Immature natural killer cell (primary cell): ENCODE data around the gene TGFBR3L. TPM values are rescaled to one million over a fixed set of nuclear protein-coding genes. Genes with fewer than 3 reads are reported as not detected.

Experiments
- DNase-seq, 3 donors: peaks; one replicate each; pipeline ENCODE4 v3.0.0; 2022; ENCODE audit warnings: mixed read lengths in 1 of 3
- H3K27ac Mint-ChIP-seq, 6 donors: one replicate each; pipeline ENCODE4 v1.8.0; 2020; ENCODE audit warnings: mixed read lengths in 6 of 6, mild to moderate bottlenecking in 5 of 6, inconsistent platforms in 4 of 6, moderate library complexity in 3 of 6
- H3K27me3 Mint-ChIP-seq, 3 donors: one replicate each; pipeline ENCODE4 v1.8.0; 2020 to 2021; ENCODE audit warnings: low read depth in 3 of 3, mild to moderate bottlenecking in 3 of 3, mixed read lengths in 3 of 3, moderate library complexity in 3 of 3, inconsistent platforms in 1 of 3
- H3K36me3 Mint-ChIP-seq, 3 donors: one replicate each; pipeline ENCODE4 v1.8.0; 2020; ENCODE audit warnings: mixed read lengths in 3 of 3, inconsistent platforms in 2 of 3, mild to moderate bottlenecking in 2 of 3
- H3K4me1 Mint-ChIP-seq, 2 donors: one replicate each; pipeline ENCODE4 v1.8.0; 2020; ENCODE audit warnings: inconsistent platforms in 2 of 2, mild to moderate bottlenecking in 2 of 2, mixed read lengths in 2 of 2, moderate library complexity in 1 of 2
- H3K4me3 Mint-ChIP-seq, 5 donors: one replicate each; pipeline ENCODE4 v1.8.0; 2020; ENCODE audit warnings: mild to moderate bottlenecking in 5 of 5, mixed read lengths in 5 of 5, inconsistent platforms in 3 of 5, moderate library complexity in 3 of 5
- H3K9me3 Mint-ChIP-seq, 6 donors: one replicate each; pipeline ENCODE4 v1.8.0; 2020; ENCODE audit warnings: mild to moderate bottlenecking in 6 of 6, mixed read lengths in 6 of 6, inconsistent platforms in 4 of 6, moderate library complexity in 3 of 6
- polyA plus RNA-seq, 3 donors: library from polyadenylated mRNA; unstranded; fragments of 300-500 nt; fragmentation: Illumina TruSeq; gene quantifications; one replicate each; pipeline ENCODE4 v1.2.3, GENCODE V29; 2021

TGFBR3L gene
- polyA plus RNA-seq, 3 donors from 2014 or later: 0.86 TPM; not detected in 2

GRCh38 chr19:7919610-7920518 is 5.2 kb downstream of the TGFBR3L start, which contains the start of gene SNAPC2:
Gene SNAPC2 (plus strand): TSS chr19:7920338. CDS start chr19:7920367, 29 bp downstream.
- Mint-ChIP-seq H3K4me1 (peaks cover 29 to 37% of the 10 kb centered on the region in 2 donors), H3K27me3 (peaks cover 29 to 40% (median 39%) of the 10 kb centered on the region in 3 donors), H3K9me3 (peaks cover 0 to 2% (median 0%) of the 10 kb centered on the region in 6 donors), H3K4me3 (peak within 1 kb of the TSS; percentile 88 to 98 (median 94)), H3K36me3 (no peaks in the 10 kb centered on the region), H3K27ac (peak within 1 kb of the TSS; percentile 92 to 98 (median 94))
- DNase-seq: peak; percentile 97 to 98 (median 98)

DNA sequence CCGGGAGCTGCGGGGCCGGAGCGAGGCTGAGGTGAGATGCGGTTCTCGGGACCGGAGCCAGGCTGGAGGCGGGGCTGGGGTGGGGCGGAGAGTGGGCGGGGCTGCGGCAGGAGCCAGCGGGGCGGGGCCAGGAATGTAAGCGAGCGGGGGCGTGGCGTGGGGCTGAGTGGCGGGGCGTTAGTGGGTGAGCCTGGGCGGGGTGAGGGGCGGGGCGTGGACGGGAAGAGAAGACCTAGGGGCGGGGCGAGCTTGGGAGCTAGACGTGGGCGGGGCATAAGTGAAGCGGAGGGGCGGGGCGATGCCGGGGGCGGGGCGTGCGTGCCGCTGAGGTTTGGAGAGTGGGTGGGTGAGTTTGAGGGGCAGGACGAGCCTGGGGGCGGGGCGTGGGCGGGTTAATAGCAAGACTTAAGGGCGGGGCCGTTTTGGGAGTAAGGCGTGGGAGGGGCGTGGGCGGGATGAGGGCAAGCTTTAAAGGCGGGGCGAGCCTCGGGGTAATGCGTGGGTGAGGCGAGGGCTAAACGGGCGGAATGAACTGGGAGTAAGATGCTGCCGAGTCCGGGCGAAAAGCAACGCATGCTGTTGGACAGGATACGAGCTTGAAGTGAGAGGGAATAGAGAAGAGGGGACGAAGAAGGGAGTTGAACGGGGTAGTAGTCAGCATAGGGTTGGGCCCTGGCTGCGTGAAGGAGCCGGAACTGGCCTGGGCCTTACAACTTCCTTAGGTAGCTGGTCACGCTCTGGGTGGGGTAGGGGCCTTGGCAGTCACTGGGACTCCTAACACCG is 6.1 kb downstream of the TGFBR3L start:
- H3K9me3 Mint-ChIP-seq: peaks cover 0 to 2% (median 0%) of the 10 kb centered on the region in 6 donors
- peaks cover 24 to 35% (median 33%) of the 10 kb centered on the region in 3 donors for H3K27me3 Mint-ChIP-seq
- peaks cover 26 to 34% of the 10 kb centered on the region in 2 donors for H3K4me1 Mint-ChIP-seq
- H3K36me3 Mint-ChIP-seq: no peaks in the 10 kb centered on the region
- DNase-seq: peak; percentile 94 to 96 (median 96)
- H3K27ac Mint-ChIP-seq: peak overlapping the region; percentile 92 to 98 (median 94)
- H3K4me3 Mint-ChIP-seq: peak overlapping the region; percentile 88 to 98 (median 94)

GRCh38 chr19:7921302-7921966 is 6.8 kb downstream of the TGFBR3L start:
- Mint-ChIP-seq H3K27ac (peak overlapping the region; percentile 92 to 98 (median 94)), H3K36me3 (no peaks in the 10 kb centered on the region), H3K4me3 (peak overlapping the region; percentile 88 to 98 (median 94)), H3K9me3 (peaks cover 0 to 2% (median 0%) of the 10 kb centered on the region in 6 donors), H3K27me3 (peaks cover 22 to 33% (median 32%) of the 10 kb centered on the region in 3 donors), H3K4me1 (peaks cover 22 to 33% of the 10 kb centered on the region in 2 donors)
- DNase-seq: no peak

DNA sequence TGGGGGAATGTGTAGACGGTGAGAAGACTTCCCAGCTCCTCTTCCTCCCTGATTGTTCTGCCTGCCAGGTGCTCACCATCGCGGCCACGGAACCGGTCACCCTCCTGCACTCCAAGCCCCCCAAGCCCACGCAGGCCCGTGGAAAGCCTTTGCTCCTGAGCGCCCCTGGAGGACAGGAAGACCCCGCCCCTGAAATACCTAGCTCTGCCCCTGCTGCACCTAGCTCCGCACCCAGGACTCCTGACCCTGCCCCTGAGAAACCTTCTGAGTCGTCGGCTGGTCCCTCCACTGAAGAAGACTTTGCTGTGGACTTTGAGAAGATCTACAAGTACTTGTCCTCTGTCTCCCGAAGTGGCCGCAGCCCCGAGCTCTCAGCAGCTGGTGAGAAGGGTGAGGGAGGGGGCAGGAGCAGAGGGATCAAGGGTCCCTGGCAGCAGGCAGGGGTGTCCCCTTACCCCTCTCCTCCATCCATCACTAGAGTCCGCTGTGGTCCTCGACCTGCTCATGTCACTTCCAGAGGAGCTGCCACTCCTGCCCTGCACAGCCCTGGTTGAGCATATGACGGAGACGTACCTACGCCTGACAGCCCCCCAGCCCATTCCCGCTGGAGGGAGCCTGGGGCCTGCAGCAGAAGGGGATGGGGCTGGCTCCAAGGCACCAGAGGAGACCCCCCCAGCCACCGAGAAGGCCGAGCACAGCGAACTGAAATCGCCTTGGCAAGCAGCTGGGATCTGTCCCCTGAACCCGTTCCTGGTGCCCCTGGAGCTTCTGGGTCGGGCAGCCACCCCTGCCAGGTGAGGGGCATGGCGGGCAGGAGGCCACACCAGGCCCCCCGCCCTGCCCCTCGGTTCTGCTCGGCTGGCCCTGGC is 7.6 kb downstream of the TGFBR3L start:
- DNase-seq: no peak
- Mint-ChIP-seq H3K27ac (peak overlapping the region in 2 of 6 donors; percentile 29 to 87), H3K27me3 (peaks cover 18 to 31% (median 28%) of the 10 kb centered on the region in 3 donors), H3K4me1 (peaks cover 17 to 30% of the 10 kb centered on the region in 2 donors), H3K36me3 (no peaks in the 10 kb centered on the region), H3K4me3 (peak overlapping the region in 4 of 5 donors; percentile 29 to 65 (median 40)), H3K9me3 (no peaks in the 10 kb centered on the region)

GRCh38 chr19:7922836-7923195 is 8.2 kb downstream of the TGFBR3L start:
- Mint-ChIP-seq H3K27me3 (peaks cover 17 to 31% (median 27%) of the 10 kb centered on the region in 3 donors), H3K4me3 (peak overlapping the region in 1 of 5 donors; percentile 58), H3K27ac (peak overlapping the region in 3 of 6 donors; percentile 16 to 56 (median 40)), H3K9me3 (no peaks in the 10 kb centered on the region), H3K36me3 (no peaks in the 10 kb centered on the region), H3K4me1 (peaks cover 17 to 29% of the 10 kb centered on the region in 2 donors)
- no peak for DNase-seq

DNA sequence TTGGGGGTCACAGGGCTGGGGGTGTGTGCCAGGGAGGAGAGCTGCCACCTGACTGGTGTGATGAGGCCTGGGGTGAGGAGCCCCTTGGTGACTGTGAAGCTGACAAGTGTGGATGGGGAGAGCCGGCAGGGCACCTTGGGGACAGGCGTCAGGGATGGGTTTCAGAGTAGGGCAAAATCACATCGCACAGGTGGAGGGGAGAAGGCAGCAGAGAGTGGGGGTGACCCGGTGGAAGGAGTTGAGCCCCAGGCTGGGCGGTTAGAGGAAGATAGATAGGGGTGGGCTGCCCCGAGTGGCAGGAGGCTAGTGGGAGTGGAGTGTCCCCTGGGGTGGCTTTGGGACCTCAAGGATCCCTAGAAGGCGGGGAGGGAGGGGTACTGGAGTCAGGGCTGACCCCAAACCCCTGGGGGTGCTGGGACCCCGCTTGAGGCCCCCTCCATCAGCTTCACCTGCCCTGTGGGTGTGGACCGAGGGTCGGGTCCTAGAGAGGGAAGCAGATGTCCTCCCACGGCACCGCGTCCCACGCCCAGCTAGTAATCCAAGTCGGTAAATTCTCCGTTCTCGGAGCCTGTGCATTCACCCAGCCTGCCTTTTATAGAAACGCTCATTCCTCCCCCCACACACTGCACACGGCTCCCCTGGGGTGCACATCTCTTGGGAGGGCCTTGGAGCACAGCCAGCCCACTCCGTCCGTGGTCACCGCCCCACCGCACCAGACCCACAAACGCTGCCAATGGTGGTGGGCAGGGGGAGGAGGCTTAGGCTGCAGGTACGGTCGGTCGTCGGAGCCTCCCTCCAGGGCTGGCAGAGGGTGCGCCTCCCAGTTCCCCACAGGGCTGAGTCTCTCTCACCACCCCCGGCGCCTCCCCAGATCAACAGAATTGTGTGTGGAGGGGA is 8.9 kb downstream of the TGFBR3L start:
- Mint-ChIP-seq H3K27ac (peak overlapping the region in 1 of 6 donors; percentile 56), H3K9me3 (no peaks in the 10 kb centered on the region), H3K27me3 (peaks cover 11 to 26% (median 21%) of the 10 kb centered on the region in 3 donors), H3K36me3 (no peaks in the 10 kb centered on the region), H3K4me3 (peak overlapping the region in 2 of 5 donors; percentile 30 to 58), H3K4me1 (peaks cover 21 to 30% of the 10 kb centered on the region in 2 donors)
- DNase-seq: no peak

- H3K36me3 Mint-ChIP-seq: no peaks in the 10 kb centered on the region
- H3K27ac Mint-ChIP-seq: no peak overlapping the region
- H3K4me1 Mint-ChIP-seq: peaks cover 22 to 30% of the 10 kb centered on the region in 2 donors
- no peak for DNase-seq
- H3K9me3 Mint-ChIP-seq: no peaks in the 10 kb centered on the region
- peak overlapping the region; percentile 21 to 63 (median 44) for H3K4me3 Mint-ChIP-seq
- H3K27me3 Mint-ChIP-seq: peaks cover 11 to 21% (median 15%) of the 10 kb centered on the region in 3 donors
Observed at GRCh38 chr19:7924241-7924640, 9.6 kb downstream of the TGFBR3L start.

- Mint-ChIP-seq H3K27ac (no peak overlapping the region), H3K36me3 (no peaks in the 10 kb centered on the region), H3K4me1 (peaks cover 18 to 30% of the 10 kb centered on the region in 2 donors), H3K4me3 (peak overlapping the region in 1 of 5 donors; percentile 9), H3K9me3 (no peaks in the 10 kb centered on the region), H3K27me3 (peaks cover 11 to 19% (median 11%) of the 10 kb centered on the region in 3 donors)
- no peak for DNase-seq
Observed at GRCh38 chr19:7924651-7925170, 10.1 kb downstream of the TGFBR3L start.

- peaks cover 14 to 26% of the 10 kb centered on the region in 2 donors for H3K4me1 Mint-ChIP-seq
- H3K9me3 Mint-ChIP-seq: no peaks in the 10 kb centered on the region
- H3K27me3 Mint-ChIP-seq: peaks cover 6 to 14% (median 7%) of the 10 kb centered on the region in 3 donors
- H3K4me3 Mint-ChIP-seq: peak overlapping the region; percentile 78 to 86 (median 84)
- no peaks in the 10 kb centered on the region for H3K36me3 Mint-ChIP-seq
- DNase-seq: peak; percentile 73 to 77 (median 73)
- H3K27ac Mint-ChIP-seq: peak overlapping the region in 3 of 6 donors; percentile 78 to 90 (median 87)
Observed at GRCh38 chr19:7925171-7925851, 10.7 kb downstream of the TGFBR3L start.

GRCh38 chr19:7926021-7926726 is 11.5 kb downstream of the TGFBR3L start, which contains the start of gene CTXN1:
Gene CTXN1 (minus strand): TSS chr19:7926135. CDS start chr19:7925538, 597 bp downstream.
- Mint-ChIP-seq H3K4me3 (peak within 1 kb of the TSS; percentile 78 to 86 (median 84)), H3K4me1 (peaks cover 8 to 22% of the 10 kb centered on the region in 2 donors), H3K27me3 (peaks cover 5 to 14% (median 6%) of the 10 kb centered on the region in 3 donors), H3K36me3 (peaks cover 0 to 5% (median 0%) of the 10 kb centered on the region in 3 donors), H3K27ac (peak within 1 kb of the TSS in 3 of 6 donors; percentile 78 to 90 (median 87)), H3K9me3 (no peaks in the 10 kb centered on the region)
- peak; percentile 65 to 72 (median 71) for DNase-seq
